ENCODE data around the gene UGT2A2. TPM values are rescaled to one million over a fixed set of nuclear protein-coding genes. Genes with fewer than 3 reads are reported as not detected.

Gene UGT2A2
- total and polyA plus RNA-seq, 10 of the 15 experiments (the other 5 are each of a cell fraction or from before 2014, with no cell fraction given), result 0.18 TPM; not detected in 9

- Histone ChIP-seq H3K79me2 (ENCODE audit: control insufficient read depth, insufficient read depth, low read length) (no peaks in the 10 kb centered on the region), H2AFZ (ENCODE audit: control insufficient read depth, low read depth, low read length) (no peak overlapping the region), H4K20me1 (ENCODE audit: control insufficient read depth, insufficient read depth) (no peaks in the 10 kb centered on the region), H3K27me3 (replicated peaks in 1 of 2; ENCODE audit: control insufficient read depth in 2 of 2, insufficient read depth in 2 of 2, low read length in 1 of 2) (no peaks in the 10 kb centered on the region), H3K9ac (ENCODE audit: control insufficient read depth, insufficient read depth, low read length) (no peak overlapping the region), H3K4me1 (ENCODE audit: control insufficient read depth, insufficient read depth, low read length) (no peaks in the 10 kb centered on the region), H3K9me3 (replicated peaks; ENCODE audit: control insufficient read depth, insufficient read depth, low read length) (no peaks in the 10 kb centered on the region), H3K4me3 (no peak overlapping the region), H3K36me3 (ENCODE audit: control insufficient read depth in 2 of 2, insufficient read depth in 2 of 2, low read length in 1 of 2) (no peaks in the 10 kb centered on the region), H3K27ac (ENCODE audit: control insufficient read depth, insufficient read depth) (no peak overlapping the region), H3K4me2 (ENCODE audit: control insufficient read depth, insufficient read depth) (no peak overlapping the region)
- ATAC-seq (no peak), FAIRE-seq (no peak), DNase-seq (ENCODE audit: low read depth, low spot score) (no peak)
- intact Hi-C loops (cut with micrococcal nuclease; ENCODE audit: unreplicated experiment) (no loop called here), in situ Hi-C loops (cut with MboI) (no loop called here)
- ChIA-PET SMC1A (ENCODE audit: uncharacterized antibody, unreplicated experiment) (interaction anchor here (0.7 to 1.6 kb wide), 3 partner anchors 19 to 1074 kb away, joined by 3 read pairs; no protein-coding TSS in a partner anchor), POLR2A (no interaction called here), CTCF (no interaction called here), RAD21 (ENCODE audit: unreplicated experiment) (no interaction called here)
- WGBS (ENCODE audit: insufficient coverage, insufficient replicate concordance, low lambda C conversion rate, missing lambda C conversion rate), result 0% methylated on average over 1 of the region's 1 CpG
- TF ChIP-seq POLR2A (IDR thresholded peaks at IDR 0.05; ENCODE audit: low read depth, low read length) (no peak), IRF5 (IDR thresholded peaks at IDR 0.05; ENCODE audit: borderline replicate concordance) (no peak), RCOR1 (conservative IDR thresholded peaks at IDR 0.05; ENCODE audit: low read depth, low read length) (no peak), RBBP5 (conservative IDR thresholded peaks at IDR 0.05) (no peak), SREBF1 (IDR thresholded peaks at IDR 0.05; ENCODE audit: low read length) (no peak), ZBTB11 (CRISPR knock-in tag; IDR thresholded peaks at IDR 0.05) (no peak)
- no TSS peak for BruUV-seq (replicated peaks)
These were observed 62.2 kb downstream of the UGT2A2 start for GRCh38 chr4:69577245-69577644.
